Stomach smooth muscle (tissue), 2 donors: ENCODE measurements around the gene FARP1.

Source experiments
- H3K27ac ChIP-seq: one replicate; pipeline ENCODE4 v1.7.0; 2013; ENCODE audit warnings: mild to moderate bottlenecking, low read length, inconsistent platforms
- H3K27me3 ChIP-seq, 2 donors: one replicate each; pipeline ENCODE4 v1.7.0; 2013; ENCODE audit warnings: low read length in 2 of 2; ENCODE audit not compliant: insufficient read depth in 2 of 2, control insufficient read depth in 1 of 2
- H3K36me3 ChIP-seq, 2 donors: one replicate each; pipeline ENCODE4 v1.7.0; 2013; ENCODE audit warnings: low read length in 2 of 2; ENCODE audit not compliant: control insufficient read depth in 2 of 2, insufficient read depth in 2 of 2
- H3K4me1 ChIP-seq: one replicate; pipeline ENCODE4 v1.7.0; 2013; ENCODE audit warnings: low read length; ENCODE audit not compliant: control insufficient read depth, insufficient read depth
- H3K4me3 ChIP-seq, 2 donors: one replicate each; pipeline ENCODE4 v1.7.0; 2013; ENCODE audit warnings: low read length in 2 of 2
- H3K9ac ChIP-seq, 2 donors: one replicate each; pipeline ENCODE4 v1.7.0; 2013; ENCODE audit warnings: low read length in 2 of 2, mild to moderate bottlenecking in 1 of 2
- H3K9me3 ChIP-seq, 2 donors: one replicate each; pipeline ENCODE4 v1.7.0; 2013; ENCODE audit warnings: low read length in 2 of 2; ENCODE audit not compliant: control insufficient read depth in 2 of 2
- donor health status: healthy.
- donor health status: Pancreatic carcinoma.

The FARP1 gene

GRCh38 chr13:98156259-98156658 lies 13.4 kb downstream of the FARP1 start:
- Histone ChIP-seq H3K4me3 (no peak overlapping the region), H3K36me3 (no peaks in the 10 kb centered on the region), H3K9me3 (no peaks in the 10 kb centered on the region), H3K27me3 (no peaks in the 10 kb centered on the region), H3K4me1 (peaks cover 3% of the 10 kb centered on the region), H3K27ac (no peak overlapping the region), H3K9ac (no peak overlapping the region)

GRCh38 chr13:98157188-98157587 lies 14.3 kb downstream of the FARP1 start:
- Histone ChIP-seq H3K27ac (no peak overlapping the region), H3K27me3 (no peaks in the 10 kb centered on the region), H3K9ac (no peak overlapping the region), H3K9me3 (no peaks in the 10 kb centered on the region), H3K36me3 (no peaks in the 10 kb centered on the region), H3K4me1 (peaks cover 3% of the 10 kb centered on the region), H3K4me3 (peak overlapping the region in 1 of 2 donors; percentile 15)

- no peaks in the 10 kb centered on the region for H3K36me3 ChIP-seq
- H3K27ac ChIP-seq = no peak overlapping the region
- no peak overlapping the region for H3K4me3 ChIP-seq
- peaks cover 3% of the 10 kb centered on the region for H3K4me1 ChIP-seq
- H3K9me3 ChIP-seq = no peaks in the 10 kb centered on the region
- H3K9ac ChIP-seq = no peak overlapping the region
- no peaks in the 10 kb centered on the region for H3K27me3 ChIP-seq
Observed at GRCh38 chr13:98157609-98158008, 14.7 kb downstream of the FARP1 start.

- peaks cover 3% of the 10 kb centered on the region for H3K4me1 ChIP-seq
- H3K27ac ChIP-seq = no peak overlapping the region
- no peaks in the 10 kb centered on the region for H3K9me3 ChIP-seq
- no peak overlapping the region for H3K4me3 ChIP-seq
- no peak overlapping the region for H3K9ac ChIP-seq
- no peaks in the 10 kb centered on the region for H3K27me3 ChIP-seq
- H3K36me3 ChIP-seq = no peaks in the 10 kb centered on the region
Observed at GRCh38 chr13:98158172-98158899, 15.4 kb downstream of the FARP1 start.

GRCh38 chr13:98162935-98163334 lies 20.0 kb downstream of the FARP1 start:
- no peak overlapping the region for H3K4me3 ChIP-seq
- H3K4me1 ChIP-seq = no peaks in the 10 kb centered on the region
- H3K9ac ChIP-seq = no peak overlapping the region
- H3K36me3 ChIP-seq = no peaks in the 10 kb centered on the region
- H3K27ac ChIP-seq = no peak overlapping the region
- H3K27me3 ChIP-seq = no peaks in the 10 kb centered on the region
- H3K9me3 ChIP-seq = no peaks in the 10 kb centered on the region

- Histone ChIP-seq H3K4me1 (peaks cover 28% of the 10 kb centered on the region), H3K27ac (no peak overlapping the region), H3K9me3 (no peaks in the 10 kb centered on the region), H3K4me3 (no peak overlapping the region), H3K27me3 (no peaks in the 10 kb centered on the region), H3K9ac (no peak overlapping the region), H3K36me3 (no peaks in the 10 kb centered on the region)
Observed at GRCh38 chr13:98169331-98169730, 26.4 kb downstream of the FARP1 start.

- peak overlapping the region; percentile 39 to 55 for H3K9ac ChIP-seq
- H3K4me1 ChIP-seq = peaks cover 29% of the 10 kb centered on the region
- peak overlapping the region; percentile 53 for H3K27ac ChIP-seq
- H3K4me3 ChIP-seq = peak overlapping the region; percentile 54 to 65
- no peaks in the 10 kb centered on the region for H3K9me3 ChIP-seq
- no peaks in the 10 kb centered on the region for H3K36me3 ChIP-seq
- H3K27me3 ChIP-seq = no peaks in the 10 kb centered on the region
Observed at GRCh38 chr13:98171900-98172589, 29.2 kb downstream of the FARP1 start.

- Histone ChIP-seq H3K4me3 (peak overlapping the region; percentile 54 to 65), H3K27ac (peak overlapping the region; percentile 53), H3K9me3 (no peaks in the 10 kb centered on the region), H3K36me3 (no peaks in the 10 kb centered on the region), H3K4me1 (peaks cover 29% of the 10 kb centered on the region), H3K27me3 (no peaks in the 10 kb centered on the region), H3K9ac (peak overlapping the region; percentile 39 to 55)
Observed at GRCh38 chr13:98172590-98173422, 29.9 kb downstream of the FARP1 start.

GRCh38 chr13:98173431-98174152 lies 30.7 kb downstream of the FARP1 start:
- H3K9me3 ChIP-seq = no peaks in the 10 kb centered on the region
- peak overlapping the region; percentile 26 for H3K27ac ChIP-seq
- peak overlapping the region; percentile 13 to 31 for H3K9ac ChIP-seq
- H3K36me3 ChIP-seq = no peaks in the 10 kb centered on the region
- peak overlapping the region; percentile 18 to 52 for H3K4me3 ChIP-seq
- no peaks in the 10 kb centered on the region for H3K27me3 ChIP-seq
- peaks cover 29% of the 10 kb centered on the region for H3K4me1 ChIP-seq

- Histone ChIP-seq H3K27me3 (no peaks in the 10 kb centered on the region), H3K9me3 (no peaks in the 10 kb centered on the region), H3K36me3 (no peaks in the 10 kb centered on the region), H3K9ac (no peak overlapping the region), H3K4me1 (peaks cover 29% of the 10 kb centered on the region), H3K27ac (no peak overlapping the region), H3K4me3 (no peak overlapping the region)
Observed at GRCh38 chr13:98174307-98174706, 31.4 kb downstream of the FARP1 start.
